Fibroblast of skin of abdomen (primary cell): ENCODE measurements around the gene SLC40A1.
A peak's percentile ranks its signal among the peaks of the same experiment; 100 is the strongest.

ENCODE experiments used
- DNase-seq: peaks from one replicate; pipeline ENCODE4 v3.0.0-alpha.2; 2013

Gene SLC40A1

DNA sequence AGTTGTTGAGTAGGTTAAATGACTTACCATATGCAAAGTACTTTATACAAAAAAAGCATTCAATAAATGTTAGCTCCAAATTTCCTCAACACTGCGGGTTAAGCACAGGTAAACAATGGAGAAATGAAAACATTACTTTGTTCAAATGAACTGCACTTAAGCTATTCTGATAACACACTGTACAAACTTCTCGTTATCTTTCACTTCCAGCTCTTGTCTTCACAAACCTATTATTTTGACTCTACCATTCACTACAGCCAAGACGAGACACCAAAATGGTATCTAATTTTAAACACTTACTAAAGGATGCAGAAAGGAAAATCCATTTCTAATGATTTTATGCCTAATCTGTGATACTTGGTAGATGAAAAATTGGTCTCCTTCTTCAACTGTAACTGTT is 43.8 kb downstream of the SLC40A1 start:
- no peak for DNase-seq

- peak; percentile 74 for DNase-seq
These were observed 45.4 kb downstream of the SLC40A1 start for GRCh38 chr2:189534854-189535832.

GRCh38 chr2:189533288-189534035 is 47.1 kb downstream of the SLC40A1 start:
- peak; percentile 39 for DNase-seq

DNA sequence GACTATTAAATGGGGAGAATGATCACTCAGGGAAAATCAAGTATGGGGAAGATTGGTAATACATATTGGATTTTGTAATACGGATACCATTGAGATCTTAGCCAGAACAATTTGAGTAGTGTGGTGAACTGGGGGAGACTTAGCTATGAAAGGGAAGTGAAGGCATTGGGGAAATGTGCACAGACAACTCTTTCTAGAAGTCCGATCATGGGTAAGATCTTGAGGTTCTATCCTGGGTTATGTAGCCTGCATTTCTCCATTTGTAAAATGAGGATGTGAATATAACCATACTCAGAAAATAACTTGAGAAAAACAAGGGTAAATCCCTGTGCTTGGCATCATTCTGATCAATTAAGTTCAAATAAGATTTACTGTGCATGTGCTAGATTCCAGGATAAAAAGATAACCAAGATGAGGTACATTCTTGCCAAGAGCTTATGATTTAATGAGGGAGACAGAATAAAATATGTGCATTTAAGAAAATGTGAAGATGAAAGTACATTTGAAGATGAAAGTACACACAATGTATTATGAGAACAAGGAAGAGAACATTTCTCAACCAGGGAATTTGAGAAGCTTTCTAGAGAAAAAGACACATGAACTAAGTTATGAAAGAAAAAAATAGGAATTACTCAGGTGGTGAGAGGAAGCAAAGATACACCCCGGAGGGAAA is 49.5 kb downstream of the SLC40A1 start:
- DNase-seq: no peak

- DNase-seq: no peak
These were observed 52.0 kb downstream of the SLC40A1 start for GRCh38 chr2:189528617-189529016.

- no peak for DNase-seq
These were observed 52.6 kb downstream of the SLC40A1 start for GRCh38 chr2:189527812-189528592.

DNA sequence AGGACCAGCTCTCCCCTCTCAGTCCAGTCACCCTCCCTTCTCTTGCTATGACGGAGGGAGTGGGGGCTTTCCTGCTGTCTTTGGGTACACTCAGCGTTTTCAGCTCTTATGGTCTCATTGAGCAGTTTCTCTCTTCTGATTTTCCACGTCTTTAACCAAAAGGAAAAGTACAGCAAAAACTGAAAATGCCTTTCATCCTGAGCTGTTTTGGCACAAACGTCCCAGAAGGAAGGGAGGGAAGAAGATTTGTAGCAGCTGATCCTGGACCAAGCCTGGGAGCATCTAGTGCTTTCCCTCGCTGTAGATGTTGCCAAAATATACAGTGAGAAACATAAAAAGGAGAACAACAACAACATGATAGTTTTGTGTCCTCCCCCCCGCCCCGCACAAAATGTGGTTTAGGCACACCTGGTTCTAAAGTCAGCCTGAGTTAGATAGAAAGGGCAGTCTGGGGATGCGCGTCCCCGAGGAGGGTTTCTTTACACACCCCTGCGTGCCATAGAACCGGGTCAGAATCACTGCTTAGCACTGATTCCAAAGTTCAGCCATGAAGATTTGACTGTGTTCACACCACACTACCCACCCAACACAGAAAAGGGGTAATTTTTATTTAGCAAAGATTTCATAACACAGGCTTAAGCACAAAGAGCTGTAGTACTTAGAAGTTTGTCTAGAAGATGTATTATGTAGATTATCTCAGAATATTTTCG is 53.4 kb downstream of the SLC40A1 start:
- no peak for DNase-seq

DNA sequence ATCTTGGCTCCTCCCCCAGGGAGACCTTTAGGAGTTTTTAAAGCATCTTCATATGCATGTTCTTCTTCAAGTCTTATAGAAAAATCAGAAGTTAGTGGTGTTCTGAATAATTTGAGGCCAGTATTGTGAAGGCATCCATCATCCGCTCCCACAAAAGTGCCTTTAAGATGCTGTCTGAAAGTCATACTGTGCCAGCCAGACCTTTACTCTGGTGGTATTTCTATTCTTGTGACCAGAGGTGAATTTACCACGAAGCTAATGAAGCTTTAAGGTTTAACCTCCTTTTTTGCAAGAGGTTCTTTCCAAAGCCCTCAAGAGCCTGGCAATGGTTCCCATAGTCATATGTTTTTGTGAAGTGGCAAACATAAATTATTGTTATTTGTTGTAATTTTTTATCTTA is 54.3 kb downstream of the SLC40A1 start:
- DNase-seq: no peak

- DNase-seq: no peak
These were observed 55.8 kb downstream of the SLC40A1 start for GRCh38 chr2:189524746-189525145.

- DNase-seq: no peak
These were observed 58.0 kb downstream of the SLC40A1 start for GRCh38 chr2:189522435-189523151.

DNA sequence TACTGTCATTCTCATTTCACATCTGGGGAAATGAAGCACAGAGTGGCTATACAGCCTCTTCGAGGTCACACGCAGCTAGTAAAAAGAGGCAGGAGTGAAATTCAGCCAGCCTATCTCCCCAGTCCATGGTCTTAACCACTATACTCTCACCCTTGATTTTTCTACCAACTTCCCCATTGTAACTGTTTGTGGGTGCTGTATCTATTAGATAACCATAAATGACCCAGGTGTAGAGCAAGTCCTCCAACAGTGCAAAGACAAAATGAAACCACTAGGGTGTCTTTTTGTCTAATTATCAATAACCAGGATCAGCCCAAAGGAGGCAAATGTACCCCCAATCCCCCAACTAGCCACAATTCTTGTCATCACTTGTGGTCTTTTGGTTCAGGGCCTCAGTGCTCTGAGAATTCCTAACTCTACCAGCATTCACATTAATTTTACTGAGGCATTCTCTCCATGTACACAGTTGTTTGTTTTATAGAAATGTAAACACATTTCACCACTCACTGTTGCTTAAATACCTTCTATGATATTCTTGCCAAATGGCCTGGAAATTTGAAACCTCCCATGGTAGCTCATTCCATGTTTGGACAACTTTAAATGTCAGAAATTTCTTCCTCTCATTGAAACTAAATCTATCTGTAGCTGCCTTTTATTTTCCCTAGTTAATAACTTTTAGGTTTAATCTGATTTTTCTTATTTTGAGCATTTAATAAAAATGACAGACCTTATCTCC is 58.7 kb downstream of the SLC40A1 start:
- DNase-seq: no peak

GRCh38 chr2:189519631-189520387 is 60.8 kb downstream of the SLC40A1 start:
- DNase-seq: no peak

GRCh38 chr2:189517847-189518535 is 62.6 kb downstream of the SLC40A1 start:
- peak; percentile 57 for DNase-seq

DNA sequence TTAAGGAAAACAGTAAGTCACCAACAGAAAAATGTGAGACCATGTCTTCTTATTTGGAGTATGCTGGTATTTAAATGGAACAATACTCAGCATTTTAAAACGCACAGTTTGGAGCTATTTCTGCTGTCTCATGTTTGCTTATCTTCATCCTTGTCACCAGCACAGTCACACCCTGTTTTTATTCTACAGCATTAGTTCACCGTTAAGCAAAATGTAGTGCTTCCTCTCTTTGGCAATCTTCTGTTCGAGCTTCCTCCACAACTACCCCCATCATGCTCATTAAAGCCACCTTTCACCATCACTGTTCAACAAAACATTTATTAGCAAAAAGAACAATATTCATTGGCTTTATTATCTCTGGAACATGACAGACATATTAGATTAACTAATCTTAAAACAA is 64.0 kb downstream of the SLC40A1 start:
- no peak for DNase-seq

- no peak for DNase-seq
These were observed 65.3 kb downstream of the SLC40A1 start for GRCh38 chr2:189515264-189515663.

GRCh38 chr2:189514104-189514503 is 66.5 kb downstream of the SLC40A1 start:
- no peak for DNase-seq

DNA sequence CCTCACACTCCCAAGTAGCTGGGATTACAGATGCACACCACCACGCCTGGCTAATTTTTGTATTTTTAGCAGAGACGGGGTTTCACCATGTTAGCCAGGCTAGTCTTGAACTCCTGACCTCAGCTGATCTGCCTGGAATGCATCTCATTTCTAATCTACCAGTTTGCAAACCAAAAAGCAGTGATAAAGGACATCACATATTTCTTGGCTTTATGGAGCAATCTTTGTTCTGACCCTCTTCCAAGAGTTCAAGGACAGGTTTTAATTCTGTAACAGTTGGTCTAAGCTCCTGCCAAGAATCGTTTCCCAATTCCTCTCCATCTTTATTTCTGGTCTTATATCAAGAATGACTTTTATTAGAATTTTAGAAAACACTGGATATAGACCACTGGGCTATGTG is 67.7 kb downstream of the SLC40A1 start:
- DNase-seq: no peak

- no peak for DNase-seq
These were observed 68.6 kb downstream of the SLC40A1 start for GRCh38 chr2:189511960-189512319.
